GM10266 (cell line): ENCODE data around the gene ADRA2A.

ENCODE experiments used
- DNase-seq: peaks from one replicate; pipeline ENCODE4 v3.0.0; 2012; ENCODE audit errors: extremely low spot score
- CTCF ChIP-seq: IDR thresholded peaks from 2 replicates; pipeline ENCODE4 v1.5.1; 2012; ENCODE audit warnings: mild to moderate bottlenecking, low read depth; ENCODE audit not compliant: control insufficient read depth, insufficient read depth; ENCODE audit errors: missing control alignments

The ADRA2A gene

GRCh38 chr10:111083222-111084095 lies 6.6 kb downstream of the ADRA2A start:
- DNase-seq = no peak
- no peak for TF ChIP-seq CTCF

GRCh38 chr10:111084366-111085255 lies 7.8 kb downstream of the ADRA2A start:
- DNase-seq = no peak
- TF ChIP-seq CTCF = no peak

GRCh38 chr10:111085690-111086353 lies 9.0 kb downstream of the ADRA2A start:
- DNase-seq = no peak
- TF ChIP-seq CTCF = no peak

DNA sequence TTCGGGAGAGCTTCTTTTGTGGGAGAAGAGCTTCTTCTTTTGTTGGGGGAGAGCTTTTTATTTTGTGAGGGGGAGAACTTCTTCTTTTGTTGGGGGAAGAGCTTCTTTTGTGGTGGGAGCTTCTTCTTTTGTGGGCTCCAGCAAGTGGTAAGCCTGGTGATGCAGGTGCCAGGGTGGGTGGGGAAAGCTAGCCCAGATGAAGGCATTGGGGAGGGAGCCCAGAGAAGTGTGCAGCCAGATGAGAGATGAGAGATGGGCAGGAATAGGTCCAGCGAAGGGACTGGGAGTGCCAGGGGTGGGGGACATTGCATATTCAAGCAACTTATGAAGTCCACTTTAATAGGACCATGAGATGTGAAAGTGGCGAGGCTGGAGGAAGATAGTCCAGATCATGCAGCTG lies 9.7 kb downstream of the ADRA2A start:
- DNase-seq = no peak
- TF ChIP-seq CTCF = no peak

GRCh38 chr10:111087331-111087756 lies 10.5 kb downstream of the ADRA2A start:
- no peak for TF ChIP-seq CTCF
- DNase-seq = no peak

GRCh38 chr10:111087968-111088505 lies 11.2 kb downstream of the ADRA2A start:
- DNase-seq = no peak

More at GRCh38 chr10:111087968-111088505, 11.2 kb downstream of the ADRA2A start:
- no peak for TF ChIP-seq CTCF
